ENCODE measurements around the gene CDK8.

Gene CDK8

GRCh38 chr13:26323127-26323526, 69.2 kb downstream of the CDK8 start:
- DNase-seq = no peak

GRCh38 chr13:26323764-26324163, 69.8 kb downstream of the CDK8 start:
- DNase-seq = no peak

GRCh38 chr13:26324294-26324693, 70.4 kb downstream of the CDK8 start:
- no peak for DNase-seq

GRCh38 chr13:26324867-26325266, 70.9 kb downstream of the CDK8 start:
- DNase-seq = no peak

- no peak for DNase-seq
Measured at GRCh38 chr13:26325876-26326275, 71.9 kb downstream of the CDK8 start.

- no peak for DNase-seq
Measured at GRCh38 chr13:26326562-26326961, 72.6 kb downstream of the CDK8 start.

GRCh38 chr13:26327940-26328725, 74.2 kb downstream of the CDK8 start:
- DNase-seq = no peak

- DNase-seq = no peak
Measured at GRCh38 chr13:26335158-26335557, 81.2 kb downstream of the CDK8 start.

GRCh38 chr13:26340807-26341206, 86.9 kb downstream of the CDK8 start:
- no peak for DNase-seq

GRCh38 chr13:26342898-26343297, 89.0 kb downstream of the CDK8 start:
- DNase-seq = no peak

- no peak for DNase-seq
Measured at GRCh38 chr13:26343816-26344215, 89.9 kb downstream of the CDK8 start.

- DNase-seq = no peak
Measured at GRCh38 chr13:26344980-26345379, 91.1 kb downstream of the CDK8 start.

- no peak for DNase-seq
Measured at GRCh38 chr13:26348966-26349365, 95.0 kb downstream of the CDK8 start.

GRCh38 chr13:26362261-26362660, 108.3 kb downstream of the CDK8 start:
- no peak for DNase-seq

- no peak for DNase-seq
Measured at GRCh38 chr13:26370553-26370952, 116.6 kb downstream of the CDK8 start.

- DNase-seq = no peak
Measured at GRCh38 chr13:26372747-26373146, 118.8 kb downstream of the CDK8 start.

- no peak for DNase-seq
Measured at GRCh38 chr13:26376430-26376829, 122.5 kb downstream of the CDK8 start.

GRCh38 chr13:26377038-26377437, 123.1 kb downstream of the CDK8 start:
- DNase-seq = no peak

GRCh38 chr13:26378116-26378515, 124.2 kb downstream of the CDK8 start:
- no peak for DNase-seq

GRCh38 chr13:26379831-26380230, 125.9 kb downstream of the CDK8 start:
- no peak for DNase-seq

GRCh38 chr13:26380930-26381329, 127.0 kb downstream of the CDK8 start:
- DNase-seq = no peak

GRCh38 chr13:26382366-26382765, 128.4 kb downstream of the CDK8 start:
- DNase-seq = no peak

- no peak for DNase-seq
Measured at GRCh38 chr13:26382835-26383234, 128.9 kb downstream of the CDK8 start.

- no peak for DNase-seq
Measured at GRCh38 chr13:26384587-26384986, 130.7 kb downstream of the CDK8 start.

- no peak for DNase-seq
Measured at GRCh38 chr13:26386026-26386425, 132.1 kb downstream of the CDK8 start.

Measured in NCI-H774 (cell line).